Endodermal cell (in vitro differentiated cells): ENCODE results near the gene EXOC3L2. TPM values are rescaled to one million over a fixed set of nuclear protein-coding genes. Genes with fewer than 3 reads are reported as not detected.

Source experiments
- DNase-seq: peaks from one replicate; pipeline ENCODE4 v3.0.0-alpha.2; 2017
- H3K27ac ChIP-seq: 2 replicates; pipeline ENCODE4 v1.5.1; 2013; ENCODE audit warnings: mild to moderate bottlenecking, low read depth, low read length, moderate library complexity
- H3K27me3 ChIP-seq: 2 replicates; pipeline ENCODE4 v1.6.1; 2013; ENCODE audit warnings: mild to moderate bottlenecking, low read length, moderate library complexity; ENCODE audit not compliant: insufficient read depth, control insufficient read depth, poor library complexity, severe bottlenecking
- H3K36me3 ChIP-seq: 2 replicates; pipeline ENCODE4 v1.7.0; 2013; ENCODE audit warnings: mild to moderate bottlenecking, low read length, moderate library complexity; ENCODE audit not compliant: control insufficient read depth, insufficient read depth
- H3K4me1 ChIP-seq: one replicate; pipeline ENCODE4 v1.7.0; 2013; ENCODE audit warnings: low read length; ENCODE audit not compliant: control insufficient read depth, insufficient read depth
- H3K4me3 ChIP-seq: 2 replicates; pipeline ENCODE4 v1.5.1; 2013; ENCODE audit warnings: mild to moderate bottlenecking, low read length, moderate library complexity
- H3K9ac ChIP-seq: 2 replicates; pipeline ENCODE4 v1.6.1; 2013; ENCODE audit warnings: mild to moderate bottlenecking, low read length, moderate library complexity; ENCODE audit not compliant: poor library complexity, severe bottlenecking; ENCODE audit errors: extremely low read depth
- H3K9me3 ChIP-seq: 2 replicates; pipeline ENCODE4 v1.6.1; 2013; ENCODE audit warnings: mild to moderate bottlenecking, low read length, moderate library complexity; ENCODE audit not compliant: control insufficient read depth
- H3K27ac Mint-ChIP-seq: 2 replicates; pipeline ENCODE4 v1.8.0; 2020; ENCODE audit warnings: mixed read lengths
- H3K27me3 Mint-ChIP-seq: 2 replicates; pipeline ENCODE4 v1.8.0; 2021; ENCODE audit warnings: mild to moderate bottlenecking, mixed read lengths; ENCODE audit not compliant: insufficient read depth
- H3K36me3 Mint-ChIP-seq: 2 replicates; pipeline ENCODE4 v1.8.0; 2020; ENCODE audit warnings: low read depth, mixed read lengths
- H3K4me1 Mint-ChIP-seq: 2 replicates; pipeline ENCODE4 v1.8.0; 2020; ENCODE audit warnings: mixed read lengths
- H3K4me3 Mint-ChIP-seq: 2 replicates; pipeline ENCODE4 v1.8.0; 2020; ENCODE audit warnings: mild to moderate bottlenecking, moderate library complexity, mixed read lengths
- H3K9me3 Mint-ChIP-seq: 2 replicates; pipeline ENCODE4 v1.8.0; 2020; ENCODE audit warnings: mild to moderate bottlenecking, mixed read lengths
- CTCF ChIP-seq: fragments of 200-600 bp; sonication (generic); conservative IDR thresholded peaks from 2 replicates; pipeline ENCODE4 v1.5.0; 2021; ENCODE audit warnings: antibody characterized with exemption, mild to moderate bottlenecking
- WGBS, 2 experiments: methylation state at CpG; one replicate each; pipeline versions ENCODE4 v1.1.5 to v1.1.7; 2013; ENCODE audit warnings: missing lambda C conversion rate in 2 of 2, mixed read lengths in 1 of 2; ENCODE audit not compliant: insufficient coverage in 1 of 2, insufficient read length in 1 of 2; 5-methylcytosine and 5-hydroxymethylcytosine counted together
- total RNA-seq, 2 donors: library from RNA; stranded (reverse); fragmentation: NEBNext Ultra II Directional in 1 of 2; extraction: Animal tissue kit (Norgen Biotek cat#: 25700) in 1 of 2; gene quantifications; 2 replicates in 1 of 2; 3 replicates in 1 of 2; pipeline ENCODE4 v1.2.1, GENCODE V29; 2021

Gene EXOC3L2
- total RNA-seq, 2 donors from 2014 or later: 0.11 TPM; not detected in 1

GRCh38 chr19:45217957-45218334 is 27.3 kb downstream of the EXOC3L2 start:
- H3K36me3 Mint-ChIP-seq: no peaks in the 10 kb centered on the region
- Histone ChIP-seq H3K4me3 (no peak overlapping the region), H3K4me1 (no peaks in the 10 kb centered on the region), H3K9me3 (no peaks in the 10 kb centered on the region), H3K9ac (no peak overlapping the region), H3K27me3 (peaks cover 22% of the 10 kb centered on the region), H3K36me3 (no peaks in the 10 kb centered on the region), H3K27ac (no peak overlapping the region)
- DNase-seq: no peak
- peaks cover 2% of the 10 kb centered on the region for H3K4me1 Mint-ChIP-seq
- H3K9me3 Mint-ChIP-seq: no peaks in the 10 kb centered on the region
- WGBS, 2 experiments: 79 to 100% methylated on average over 2 to 14 of the region's 14 CpGs
- H3K27me3 Mint-ChIP-seq: peaks cover 90% of the 10 kb centered on the region
- no peak for TF ChIP-seq CTCF
- H3K27ac Mint-ChIP-seq: no peak overlapping the region
- H3K4me3 Mint-ChIP-seq: peak overlapping the region; percentile 34

GRCh38 chr19:45217193-45217956 is 27.8 kb downstream of the EXOC3L2 start:
- H3K4me1 ChIP-seq: no peaks in the 10 kb centered on the region
- H3K9me3 ChIP-seq: no peaks in the 10 kb centered on the region
- Mint-ChIP-seq H3K27ac (no peak overlapping the region), H3K27me3 (peaks cover 86% of the 10 kb centered on the region), H3K9me3 (no peaks in the 10 kb centered on the region), H3K4me3 (peak overlapping the region; percentile 34), H3K4me1 (peaks cover 2% of the 10 kb centered on the region), H3K36me3 (no peaks in the 10 kb centered on the region)
- 65 to 91% methylated on average over 23 to 46 of the region's 46 CpGs for WGBS, 2 experiments
- no peaks in the 10 kb centered on the region for H3K36me3 ChIP-seq
- no peak for TF ChIP-seq CTCF
- no peak overlapping the region for H3K4me3 ChIP-seq
- no peak overlapping the region for H3K9ac ChIP-seq
- peaks cover 22% of the 10 kb centered on the region for H3K27me3 ChIP-seq
- no peak overlapping the region for H3K27ac ChIP-seq
- DNase-seq: peak; percentile 64

- Mint-ChIP-seq H3K27ac (no peak overlapping the region), H3K27me3 (peaks cover 79% of the 10 kb centered on the region), H3K4me3 (peak overlapping the region; percentile 34), H3K9me3 (no peaks in the 10 kb centered on the region), H3K4me1 (peaks cover 2% of the 10 kb centered on the region), H3K36me3 (no peaks in the 10 kb centered on the region)
- Histone ChIP-seq H3K27ac (no peak overlapping the region), H3K27me3 (peaks cover 22% of the 10 kb centered on the region), H3K4me3 (no peak overlapping the region), H3K4me1 (no peaks in the 10 kb centered on the region), H3K9ac (no peak overlapping the region), H3K9me3 (no peaks in the 10 kb centered on the region), H3K36me3 (no peaks in the 10 kb centered on the region)
- WGBS, 2 experiments: 95 to 100% methylated on average over 4 to 6 of the region's 6 CpGs
- DNase-seq: no peak
- TF ChIP-seq CTCF: no peak
Observed at GRCh38 chr19:45216667-45217066, 28.5 kb downstream of the EXOC3L2 start.
